Epidermal melanocyte (primary cell): ENCODE results near the gene ABCA3.
"Not testable (repeated sequence)": the region's sequence is repeated elsewhere in the genome, so short reads cannot be mapped to it uniquely, and the experiment has no call there.

Experiments used
- DNase-seq: peaks from one replicate; pipeline ENCODE4 v3.0.0; 2011; ENCODE audit warnings: low spot score; ENCODE audit not compliant: insufficient read length

The ABCA3 gene

DNA sequence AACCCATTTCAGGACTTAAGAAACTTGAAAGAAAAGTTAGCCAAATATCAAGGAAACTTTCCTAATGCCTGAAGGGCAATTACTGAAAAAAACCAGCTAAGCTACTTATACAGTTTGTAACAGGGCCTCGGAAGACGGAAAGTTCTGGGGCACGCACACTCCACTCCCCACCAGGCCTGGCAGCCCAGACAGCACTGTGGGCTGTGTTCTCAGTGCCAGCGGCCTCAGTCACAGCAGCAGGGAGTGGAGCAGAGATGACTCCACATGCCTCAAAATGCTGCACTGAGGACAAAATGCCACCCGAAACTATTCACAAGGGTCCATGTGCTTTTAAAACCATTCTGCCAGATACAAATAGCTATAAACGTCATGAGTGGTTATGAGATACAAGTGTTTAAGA lies 82.8 kb downstream of the ABCA3 start:
- DNase-seq = no peak

GRCh38 chr16:2256531-2257140 lies 83.9 kb downstream of the ABCA3 start:
- no peak for DNase-seq

DNA sequence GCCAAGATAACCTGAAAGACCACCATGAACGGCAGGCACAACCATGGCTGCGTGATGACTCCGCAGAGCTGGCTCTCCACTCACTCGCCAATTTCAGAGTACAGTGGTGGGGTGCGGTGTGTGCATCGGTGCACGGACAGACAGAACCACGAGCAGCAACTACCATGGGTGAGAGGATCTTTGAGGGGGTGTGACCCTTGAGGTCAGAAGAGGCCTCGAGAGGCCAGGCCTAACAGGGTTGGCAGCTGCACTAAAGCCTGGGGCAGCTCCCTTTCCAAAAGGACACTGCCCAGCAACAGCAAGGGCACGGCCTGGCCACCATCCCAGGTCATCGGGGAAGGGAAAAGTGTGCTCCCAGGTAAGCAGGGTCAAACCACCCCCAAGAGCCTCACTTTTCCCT lies 87.2 kb downstream of the ABCA3 start:
- DNase-seq = no peak

DNA sequence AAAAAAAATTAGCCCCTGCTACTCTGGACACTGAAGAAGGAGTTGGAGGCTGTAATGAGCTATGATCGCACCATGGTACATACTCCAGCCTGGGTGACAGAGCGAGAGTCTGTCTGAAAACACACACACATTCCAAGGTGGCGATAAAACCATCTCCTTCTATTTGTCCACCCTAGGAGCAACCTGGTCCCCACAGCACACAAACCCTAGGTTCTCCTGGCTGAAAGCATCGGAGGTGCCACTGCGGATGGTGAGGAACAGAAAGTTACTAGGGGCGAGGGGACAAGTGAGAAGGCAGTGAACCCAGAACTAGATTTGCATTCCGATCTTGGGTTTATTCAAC lies 87.8 kb downstream of the ABCA3 start:
- no peak for DNase-seq

DNA sequence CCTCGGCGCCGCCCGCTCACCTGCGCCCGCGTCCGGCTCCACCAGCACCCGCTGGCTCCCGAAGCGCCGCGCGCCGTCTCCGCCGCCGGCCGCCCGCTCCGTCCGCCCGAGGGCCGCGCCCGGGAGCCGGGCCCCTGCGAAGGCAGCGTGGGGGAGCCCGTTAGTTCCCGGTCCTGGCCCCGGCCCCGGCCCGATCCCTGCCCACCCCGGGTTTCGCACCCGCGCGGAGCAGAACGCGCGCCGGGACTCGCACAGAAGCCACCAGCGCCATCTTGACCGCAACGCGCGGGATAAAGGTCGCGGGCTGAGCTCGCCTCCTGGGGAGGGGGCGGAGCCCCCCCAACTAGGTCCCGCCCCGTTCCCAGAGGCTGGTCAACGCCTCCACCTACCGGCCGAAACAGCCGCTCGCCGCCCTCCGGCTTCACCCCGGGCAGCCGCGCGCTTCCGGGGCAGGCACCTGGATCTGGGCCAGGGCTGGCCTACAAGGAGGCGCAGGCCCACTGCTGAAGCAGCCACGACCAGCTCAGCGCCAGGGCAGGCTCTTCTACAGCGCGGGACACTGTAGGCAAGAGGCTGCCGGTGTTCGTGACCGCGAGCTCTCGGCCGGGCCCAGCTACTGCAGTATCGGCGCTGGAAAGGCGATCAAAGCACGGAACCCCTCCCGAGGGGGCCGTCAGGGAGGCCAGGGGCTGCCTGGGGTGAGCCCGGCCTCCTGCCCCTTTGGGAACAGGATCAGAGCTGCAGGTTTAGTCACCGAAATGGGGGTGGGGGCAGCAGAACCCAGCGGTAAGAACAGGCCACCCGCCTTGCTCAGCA lies 89.0 kb downstream of the ABCA3 start, which contains the start of gene ECI1:
TSS of gene ECI1 (minus strand) at position 292 of the 816 bp plus-strand sequence. CDS start at position 271, 21 bp downstream.
- peak; percentile 99 for DNase-seq

- no peak for DNase-seq
Measured at GRCh38 chr16:2250652-2251295, 89.8 kb downstream of the ABCA3 start.

DNA sequence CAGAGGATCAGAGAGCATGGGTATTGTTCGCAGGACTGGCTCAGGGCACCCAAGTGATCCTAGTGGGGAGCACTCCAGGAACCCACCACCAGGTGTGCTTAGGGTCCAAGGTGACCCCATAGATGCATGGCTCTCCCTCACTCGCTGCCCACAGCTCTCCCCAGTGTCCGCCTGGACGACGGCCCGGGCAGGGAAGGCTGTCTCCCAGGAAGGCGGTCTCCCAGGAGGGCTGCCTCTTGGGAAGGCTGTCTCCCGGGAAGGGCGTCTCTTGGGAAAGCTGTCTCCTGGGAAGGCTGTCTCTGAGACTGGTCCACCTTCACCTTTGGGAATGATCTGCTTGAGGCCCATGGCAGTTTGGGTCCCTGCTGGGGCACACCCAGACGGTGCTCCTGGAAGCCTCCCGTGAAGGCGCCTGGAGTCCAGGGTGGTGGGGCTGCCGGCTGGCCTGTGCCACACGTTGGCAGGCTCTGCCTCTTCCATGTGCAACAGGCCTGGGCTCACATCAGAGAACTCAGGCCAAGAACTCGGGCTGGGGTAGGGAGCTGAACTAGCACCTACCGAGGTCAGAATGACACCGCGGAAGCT lies 94.1 kb downstream of the ABCA3 start:
- peak; percentile 5 for DNase-seq

GRCh38 chr16:2244926-2245795 lies 95.4 kb downstream of the ABCA3 start:
- DNase-seq = peak; percentile 9

DNA sequence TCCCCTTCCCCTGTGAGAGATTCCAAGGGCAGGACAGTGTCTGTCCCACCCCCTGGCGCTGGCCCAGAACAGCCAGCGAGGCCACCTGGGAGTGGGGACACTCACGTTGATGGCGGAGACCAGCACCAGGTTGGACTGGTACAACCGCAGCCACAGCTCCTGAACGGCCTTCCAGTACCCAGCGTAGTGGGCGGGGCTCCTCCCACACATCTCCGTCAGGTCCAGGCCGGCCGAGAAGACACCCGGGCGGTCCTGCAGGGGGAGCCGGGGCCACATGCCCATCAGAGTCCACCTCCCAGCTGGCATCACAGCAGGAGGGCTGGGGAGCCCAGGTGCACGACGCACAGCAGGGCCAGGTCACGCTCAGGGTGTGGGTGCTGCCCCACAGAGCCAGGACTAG lies 96.2 kb downstream of the ABCA3 start:
- DNase-seq = no peak

DNA sequence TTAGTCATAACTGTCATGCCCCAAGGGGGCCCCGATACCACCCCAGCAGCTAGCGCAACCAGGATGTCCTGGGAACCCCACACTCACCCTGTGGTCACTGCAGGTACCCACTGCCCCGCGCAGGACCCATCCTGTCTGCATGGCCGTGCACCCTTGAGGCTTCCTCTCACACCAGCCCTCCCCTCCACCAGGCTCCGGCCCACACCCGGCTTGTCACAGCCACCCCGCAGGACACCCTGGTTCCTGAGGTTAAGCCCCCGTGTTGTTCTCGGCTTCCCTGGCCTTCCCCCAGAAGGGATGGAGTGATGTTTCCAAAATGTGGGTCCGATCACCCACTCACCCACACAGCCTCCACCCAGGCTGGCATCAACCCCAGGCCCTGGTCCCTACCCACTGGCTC lies 96.7 kb downstream of the ABCA3 start:
- peak; percentile 0 for DNase-seq

DNA sequence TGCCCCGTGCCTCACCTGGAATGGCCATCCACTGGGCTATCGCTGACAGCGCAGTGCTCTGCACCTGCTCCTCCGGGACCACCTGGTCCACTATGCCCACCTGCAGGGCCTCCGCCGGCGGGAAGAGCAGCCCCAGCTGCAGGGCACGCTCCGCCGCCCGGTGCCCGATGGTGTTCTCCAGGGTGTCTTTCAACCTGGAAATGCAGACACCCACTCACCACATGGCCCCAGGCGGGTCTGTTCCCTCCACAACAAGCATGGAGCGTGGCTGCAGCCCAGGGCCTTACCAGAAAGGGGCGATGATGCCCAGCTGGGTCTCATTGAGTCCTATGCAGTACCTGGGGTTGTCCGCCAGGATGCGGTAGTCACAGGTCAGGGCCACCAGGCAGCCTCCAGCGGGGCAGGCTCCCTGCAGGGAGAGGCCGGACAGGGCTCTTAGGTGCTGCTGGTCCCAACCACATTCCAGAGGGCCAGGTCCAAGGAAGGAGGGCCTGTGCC lies 97.4 kb downstream of the ABCA3 start:
- peak; percentile 4 for DNase-seq

DNA sequence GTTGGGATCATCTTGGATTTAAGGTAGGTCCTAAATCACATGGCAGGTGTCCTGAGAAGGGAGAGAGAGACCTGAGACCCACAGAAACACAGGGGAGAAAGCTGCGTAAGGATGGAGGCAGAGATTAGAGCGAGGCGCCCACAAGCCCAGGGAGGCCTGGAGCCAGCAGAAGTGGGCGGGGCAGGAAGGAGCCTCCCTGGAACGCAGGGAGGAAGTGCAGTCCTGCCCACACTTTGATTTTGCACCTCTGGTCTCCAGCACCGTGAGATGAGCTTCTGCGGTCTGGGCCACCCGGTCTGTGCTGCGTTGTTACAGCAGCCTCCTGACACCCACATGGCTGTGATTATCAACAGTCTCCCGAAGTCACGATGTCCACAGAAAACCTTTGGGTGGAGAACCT lies 97.9 kb downstream of the ABCA3 start:
- peak; percentile 11 for DNase-seq

- DNase-seq = not testable (repeated sequence)
Measured at GRCh38 chr16:2240331-2240730, 100.2 kb downstream of the ABCA3 start.

GRCh38 chr16:2238838-2239675 lies 101.5 kb downstream of the ABCA3 start:
- peak; percentile 12 for DNase-seq

DNA sequence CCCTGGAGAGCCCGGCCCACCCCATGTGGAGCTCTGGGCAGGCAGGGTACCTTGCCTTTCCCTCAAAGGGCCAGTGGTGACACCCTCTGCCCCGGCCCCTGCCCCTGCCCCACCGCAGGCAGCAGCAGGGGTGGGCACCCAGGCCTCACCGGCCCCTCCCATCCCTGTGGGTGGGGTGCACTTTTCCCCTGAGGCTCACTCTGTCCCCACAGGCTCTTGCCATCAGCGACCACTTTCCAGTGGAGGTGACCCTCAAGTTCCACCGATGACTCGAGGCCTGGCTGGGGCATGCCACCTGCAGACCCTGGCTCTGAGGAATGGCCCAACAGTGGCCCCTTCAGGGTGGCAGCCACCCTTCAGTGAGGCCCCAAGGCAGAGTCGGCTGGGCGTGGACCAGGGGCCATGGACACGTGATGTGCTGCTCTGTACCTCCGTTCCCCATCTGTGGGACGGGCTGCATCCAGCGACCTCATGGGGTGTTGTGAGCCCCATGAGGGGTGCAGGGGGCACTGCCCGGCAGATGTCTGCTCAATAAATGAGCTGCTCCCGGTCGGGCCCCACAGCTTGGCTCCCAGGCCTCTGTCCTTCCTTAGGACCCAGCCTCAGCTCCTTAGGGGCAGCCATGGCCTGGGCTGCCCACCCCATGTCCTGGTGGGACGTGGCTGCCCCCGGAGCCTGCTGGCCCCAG lies 102.2 kb downstream of the ABCA3 start:
- no peak for DNase-seq

DNA sequence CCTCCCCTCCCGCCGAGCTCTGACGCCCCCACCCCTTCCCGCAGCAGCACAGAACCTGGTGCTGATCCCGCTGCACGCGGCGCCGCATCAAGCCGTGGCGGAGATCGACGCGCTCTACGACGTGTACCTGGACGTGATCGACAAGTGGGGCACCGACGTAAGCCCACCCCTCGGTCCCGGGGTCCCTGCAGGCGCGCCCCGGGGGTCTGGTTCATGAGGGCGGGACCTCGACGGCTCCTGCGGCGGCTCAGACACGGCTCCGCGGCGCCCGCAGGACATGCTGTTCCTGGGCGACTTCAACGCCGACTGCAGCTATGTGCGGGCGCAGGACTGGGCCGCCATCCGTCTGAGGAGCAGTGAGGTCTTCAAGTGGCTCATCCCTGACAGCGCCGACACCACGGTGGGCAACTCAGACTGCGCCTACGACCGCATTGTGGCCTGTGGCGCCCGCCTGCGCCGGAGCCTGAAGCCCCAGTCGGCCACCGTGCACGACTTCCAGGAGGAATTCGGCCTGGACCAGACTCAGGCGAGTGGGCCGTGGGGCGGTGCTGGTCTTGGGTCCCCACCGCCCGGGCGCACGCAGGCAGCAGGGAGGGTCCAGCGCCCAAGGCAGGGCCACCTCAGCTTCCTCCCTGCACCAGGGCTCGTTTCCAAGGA lies 102.9 kb downstream of the ABCA3 start:
- DNase-seq = no peak

- DNase-seq = no peak
Measured at GRCh38 chr16:2237102-2237482, 103.4 kb downstream of the ABCA3 start.

DNA sequence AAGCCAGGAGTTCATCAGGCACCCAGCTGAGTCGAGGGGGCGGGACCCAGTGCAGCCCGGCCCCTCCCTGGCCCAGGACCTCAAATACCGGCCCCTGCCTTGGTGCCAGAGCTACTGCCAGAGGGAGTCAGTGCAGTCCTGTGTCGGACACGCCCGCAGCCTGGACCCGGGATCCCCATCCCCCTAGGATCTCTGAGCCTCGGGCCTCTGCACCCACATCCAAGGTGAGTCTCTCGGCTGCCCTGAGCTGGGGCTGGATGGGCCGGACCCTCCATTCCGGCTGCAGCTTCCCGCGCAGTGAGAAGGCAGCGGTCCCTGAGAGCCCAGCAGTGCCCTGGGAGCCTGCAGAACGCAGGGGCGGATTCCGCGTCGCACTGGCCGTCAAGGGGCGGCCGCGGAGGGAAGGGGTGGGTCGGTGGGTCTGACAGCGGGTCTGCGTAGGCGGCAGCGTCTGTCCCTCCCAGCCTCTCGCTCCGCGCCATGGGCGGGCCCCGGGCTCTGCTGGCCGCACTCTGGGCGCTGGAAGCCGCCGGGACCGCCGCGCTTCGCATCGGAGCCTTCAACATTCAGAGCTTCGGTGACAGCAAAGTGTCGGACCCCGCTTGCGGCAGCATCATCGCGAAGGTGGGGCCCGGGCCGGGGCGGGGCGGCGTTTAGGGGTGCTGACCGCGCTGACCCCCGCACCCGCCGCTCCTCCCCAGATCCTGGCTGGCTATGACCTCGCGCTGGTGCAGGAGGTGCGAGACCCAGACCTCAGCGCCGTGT lies 104.0 kb downstream of the ABCA3 start, which contains the start of gene DNASE1L2:
TSS of gene DNASE1L2 (plus strand) at position 108 of the 765 bp plus-strand sequence. CDS start at position 481, 373 bp downstream.
- peak; percentile 42 for DNase-seq
